NT2/D1 (cell line): ENCODE data around the gene GPR108.

Experiments
- DNase-seq: peaks from one replicate; pipeline ENCODE4 v3.0.0-alpha.2; 2011; ENCODE audit warnings: low read depth, low spot score
- H3K27me3 ChIP-seq: 2 replicates; pipeline ENCODE4 v1.6.0; 2011; ENCODE audit warnings: mild to moderate bottlenecking; ENCODE audit not compliant: insufficient read length, insufficient read depth
- H3K36me3 ChIP-seq: 2 replicates; pipeline ENCODE4 v1.6.1; 2011; ENCODE audit warnings: mild to moderate bottlenecking, low read length, mixed read lengths; ENCODE audit not compliant: insufficient read depth, insufficient read length
- H3K4me1 ChIP-seq: 2 replicates; pipeline ENCODE4 v1.5.1; 2011; ENCODE audit not compliant: insufficient read depth, insufficient read length
- H3K4me3 ChIP-seq: 2 replicates; pipeline ENCODE4 v1.5.1; 2011; ENCODE audit warnings: low read depth; ENCODE audit not compliant: insufficient read length
- H3K9ac ChIP-seq: 2 replicates; pipeline ENCODE4 v1.6.0; 2011; ENCODE audit warnings: low read depth; ENCODE audit not compliant: insufficient read length
- H3K9me3 ChIP-seq: 2 replicates; pipeline ENCODE4 v1.5.1; 2011; ENCODE audit warnings: mild to moderate bottlenecking, low read length; ENCODE audit not compliant: insufficient read depth
- SUZ12 ChIP-seq: IDR thresholded peaks from 2 replicates; pipeline ENCODE4 v1.6.1; 2011; ENCODE audit not compliant: insufficient read length, insufficient read depth; ENCODE audit errors: extremely low read depth
- YY1 ChIP-seq: IDR thresholded peaks from 2 replicates; pipeline ENCODE4 v1.6.1; 2011; ENCODE audit not compliant: insufficient read length, insufficient read depth
- ZNF274 ChIP-seq: IDR thresholded peaks from 2 replicates; pipeline ENCODE4 v1.6.1; 2011; ENCODE audit warnings: mild to moderate bottlenecking, low read depth, low read length

The GPR108 gene

DNA sequence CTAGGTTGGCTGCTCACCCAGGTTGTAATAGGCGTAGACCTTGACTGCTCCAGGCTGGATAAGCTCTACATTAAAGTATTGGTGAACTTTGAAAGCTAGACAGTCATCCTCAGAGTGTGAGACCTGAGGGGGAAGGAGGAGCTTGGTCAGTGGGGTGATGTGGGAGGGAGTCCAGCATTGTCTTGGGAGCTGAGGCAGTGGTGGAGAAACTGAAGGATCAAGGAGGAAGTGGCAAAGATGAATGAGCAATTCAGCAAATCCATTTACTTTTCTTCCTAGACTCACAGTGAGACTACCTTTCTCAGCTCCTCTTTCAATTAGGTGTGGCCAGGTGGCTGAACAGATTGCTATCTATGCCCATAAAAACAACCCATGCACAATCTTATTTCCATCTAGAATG is 57.2 kb downstream of the GPR108 start:
- Histone ChIP-seq H3K4me1 (peaks cover 5% of the 10 kb centered on the region), H3K4me3 (no peak overlapping the region), H3K36me3 (no peaks in the 10 kb centered on the region), H3K9me3 (no peaks in the 10 kb centered on the region), H3K9ac (no peak overlapping the region), H3K27me3 (no peaks in the 10 kb centered on the region)
- TF ChIP-seq YY1 (no peak), SUZ12 (no peak), ZNF274 (no peak)
- no peak for DNase-seq
